Stomach (tissue), 4 donors: ENCODE measurements around the gene PTTG2.

Experiments used
- EP300 ChIP-seq: sonication (generic); formaldehyde crosslinking; IDR thresholded peaks from one replicate; pipeline ENCODE4 v1.6.1; 2017; ENCODE audit warnings: antibody characterized with exemption
- POLR2A ChIP-seq, 4 donors: fragments of 450-650 bp; IDR thresholded peaks; one replicate each; pipeline ENCODE4 v1.6.1; 2016; ENCODE audit warnings: antibody characterized with exemption in 4 of 4, control low read depth in 2 of 4, mild to moderate bottlenecking in 1 of 4, moderate library complexity in 1 of 4
- POLR2AphosphoS5 ChIP-seq, 3 donors: sonication (generic); formaldehyde crosslinking; IDR thresholded peaks; one replicate each; pipeline ENCODE4 v1.6.1; 2016; ENCODE audit warnings: antibody characterized with exemption in 3 of 3
- TF ChIP-seq, protein P1 (sequence below), 7 experiments: fragments of 450-650 bp in 4 of 7; fragments of 200-600 bp in 3 of 7; sonication (generic) in 3 of 7; IDR thresholded peaks; one replicate each; pipeline ENCODE4 v1.5.1; 2016 to 2019; ENCODE audit warnings: antibody characterized with exemption in 7 of 7, control low read depth in 2 of 7, mild to moderate bottlenecking in 1 of 7

DNA sequence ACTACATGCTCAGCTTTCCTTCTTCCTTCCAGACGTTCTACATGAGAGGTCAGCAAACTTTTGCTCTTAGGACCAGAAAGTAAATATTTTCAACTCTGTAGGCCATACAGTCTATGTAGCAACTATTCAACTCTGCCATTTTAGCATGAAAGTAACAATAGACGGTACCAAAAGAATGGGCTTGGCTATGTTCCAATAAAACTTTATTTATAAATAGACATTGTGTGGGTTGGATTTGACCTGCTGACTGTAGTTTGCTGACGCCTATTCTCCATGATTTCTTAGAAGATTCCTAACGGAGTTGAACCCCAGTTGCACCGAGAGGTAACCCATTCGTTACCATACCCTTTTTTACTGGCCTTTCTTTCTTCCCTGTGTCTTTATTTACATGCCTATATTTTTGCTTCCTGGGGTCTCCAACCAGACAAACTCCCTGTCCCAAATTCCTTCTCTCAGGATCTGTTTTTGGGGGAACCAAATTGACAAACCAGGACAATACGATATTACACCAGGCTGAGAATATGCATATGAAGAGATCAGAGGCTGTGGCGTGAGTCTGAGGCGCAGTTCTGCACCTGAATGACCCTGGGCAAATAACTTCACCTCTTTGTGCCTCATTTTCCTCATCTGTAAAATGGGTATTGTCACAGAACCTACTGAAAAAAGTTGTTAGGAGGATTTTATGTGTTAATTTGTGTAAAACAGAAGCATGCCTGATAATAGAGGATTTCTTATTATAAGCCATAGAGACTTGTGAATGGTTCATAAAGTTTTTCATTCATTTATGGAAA, 10.4 kb upstream of the PTTG2 start:
- TF ChIP-seq, protein P1, sequence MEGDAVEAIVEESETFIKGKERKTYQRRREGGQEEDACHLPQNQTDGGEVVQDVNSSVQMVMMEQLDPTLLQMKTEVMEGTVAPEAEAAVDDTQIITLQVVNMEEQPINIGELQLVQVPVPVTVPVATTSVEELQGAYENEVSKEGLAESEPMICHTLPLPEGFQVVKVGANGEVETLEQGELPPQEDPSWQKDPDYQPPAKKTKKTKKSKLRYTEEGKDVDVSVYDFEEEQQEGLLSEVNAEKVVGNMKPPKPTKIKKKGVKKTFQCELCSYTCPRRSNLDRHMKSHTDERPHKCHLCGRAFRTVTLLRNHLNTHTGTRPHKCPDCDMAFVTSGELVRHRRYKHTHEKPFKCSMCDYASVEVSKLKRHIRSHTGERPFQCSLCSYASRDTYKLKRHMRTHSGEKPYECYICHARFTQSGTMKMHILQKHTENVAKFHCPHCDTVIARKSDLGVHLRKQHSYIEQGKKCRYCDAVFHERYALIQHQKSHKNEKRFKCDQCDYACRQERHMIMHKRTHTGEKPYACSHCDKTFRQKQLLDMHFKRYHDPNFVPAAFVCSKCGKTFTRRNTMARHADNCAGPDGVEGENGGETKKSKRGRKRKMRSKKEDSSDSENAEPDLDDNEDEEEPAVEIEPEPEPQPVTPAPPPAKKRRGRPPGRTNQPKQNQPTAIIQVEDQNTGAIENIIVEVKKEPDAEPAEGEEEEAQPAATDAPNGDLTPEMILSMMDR (IDR thresholded peaks at IDR 0.05) = no peak
- TF ChIP-seq POLR2A (IDR thresholded peaks at IDR 0.05) (no peak), EP300 (no peak), POLR2AphosphoS5 (IDR thresholded peaks at IDR 0.05) (no peak)
